ENCODE data around the gene SRRM3. TPM values are rescaled to one million over a fixed set of nuclear protein-coding genes. Genes with fewer than 3 reads are reported as not detected.

The SRRM3 gene
- total and polyA plus RNA-seq, 11 donors = 1.6 to 28.5 (median 6.5) TPM

GRCh38 chr7:76246804-76247389, 45.2 kb downstream of the SRRM3 start:
- Histone ChIP-seq H3K4me1 (no peaks in the 10 kb centered on the region), H3K27me3 (peaks cover 0 to 8% (median 0%) of the 10 kb centered on the region in 9 donors), H3K27ac (no peak overlapping the region), H3K36me3 (no peaks in the 10 kb centered on the region), H3K4me3 (no peak overlapping the region), H3K9me3 (no peaks in the 10 kb centered on the region)
- intact Hi-C loops (cut with DNase I) = no loop called here
- ATAC-seq (no peak), DNase-seq (no peak)
- WGBS, 4 donors = 53 to 64% (median 60%) methylated on average over 5 of the region's 5 CpGs
- TF ChIP-seq POLR2A (IDR thresholded peaks at IDR 0.05) = no peak
- no peak for TF ChIP-seq CTCF (IDR thresholded peaks at IDR 0.05)

- TF ChIP-seq CTCF (IDR thresholded peaks at IDR 0.05) = no peak
- no peak for TF ChIP-seq POLR2A (IDR thresholded peaks at IDR 0.05)
- no peak for ATAC-seq
- DNase-seq = no peak
- H3K27me3 ChIP-seq = peaks cover 0 to 8% (median 0%) of the 10 kb centered on the region in 9 donors
- H3K27ac ChIP-seq = no peak overlapping the region
- intact Hi-C loops (cut with DNase I) = no loop called here
- H3K4me1 ChIP-seq = no peaks in the 10 kb centered on the region
- no peak overlapping the region for H3K4me3 ChIP-seq
- H3K36me3 ChIP-seq = no peaks in the 10 kb centered on the region
- no peaks in the 10 kb centered on the region for H3K9me3 ChIP-seq
- 85 to 91% (median 88%) methylated on average over 10 of the region's 10 CpGs for whole genome bisulfite sequencing, 4 donors
Measured at GRCh38 chr7:76247938-76248337, 46.2 kb downstream of the SRRM3 start.

GRCh38 chr7:76252021-76252420, 50.3 kb downstream of the SRRM3 start:
- 79 to 85% (median 81%) methylated on average over 6 of the region's 6 CpGs for WGBS, 4 donors

GRCh38 chr7:76254781-76255180, 53.1 kb downstream of the SRRM3 start:
- no peak overlapping the region for H3K4me3 ChIP-seq
- ATAC-seq = no peak
- H3K9me3 ChIP-seq = no peaks in the 10 kb centered on the region
- H3K27me3 ChIP-seq = peaks cover 0 to 22% (median 8%) of the 10 kb centered on the region in 9 donors
- intact Hi-C loops (cut with DNase I) = no loop called here
- H3K36me3 ChIP-seq = no peaks in the 10 kb centered on the region
- DNase-seq = no peak
- no peak overlapping the region for H3K27ac ChIP-seq
- TF ChIP-seq CTCF (IDR thresholded peaks at IDR 0.05) (no peak), POLR2A (IDR thresholded peaks at IDR 0.05) (no peak)
- WGBS, 4 donors = 81 to 83% (median 81%) methylated on average over 4 of the region's 4 CpGs
- peaks cover 0 to 3% (median under 1%) of the 10 kb centered on the region in 12 donors for H3K4me1 ChIP-seq

More at GRCh38 chr7:76252021-76252420, 50.3 kb downstream of the SRRM3 start:
- DNase-seq (no peak), ATAC-seq (no peak)
- no peaks in the 10 kb centered on the region for H3K4me1 ChIP-seq
- H3K9me3 ChIP-seq = no peaks in the 10 kb centered on the region
- no peak overlapping the region for H3K4me3 ChIP-seq
- no peak overlapping the region for H3K27ac ChIP-seq
- no peak for TF ChIP-seq CTCF (IDR thresholded peaks at IDR 0.05)
- TF ChIP-seq POLR2A (IDR thresholded peaks at IDR 0.05) = no peak
- H3K36me3 ChIP-seq = no peaks in the 10 kb centered on the region
- peaks cover 0 to 7% (median 0%) of the 10 kb centered on the region in 9 donors for H3K27me3 ChIP-seq
- intact Hi-C loops (cut with DNase I) = no loop called here

Data from heart left ventricle (tissue), 16 donors.